HepG2 (cell line): ENCODE results near the gene TFRC. TPM values are rescaled to one million over a fixed set of nuclear protein-coding genes. Genes with fewer than 3 reads are reported as not detected.
"Not testable (repeated sequence)": the region's sequence is repeated elsewhere in the genome, so short reads cannot be mapped to it uniquely, and the experiment has no call there.

Experiments used
- ATAC-seq: fragments of 200-7000 bp; cut with Tn5 transposase; 3 replicates; pipeline ENCODE4 v1.9.1; 2020; ENCODE audit warnings: mild to moderate bottlenecking, moderate library complexity
- BruUV-seq: library from RNA; stranded (reverse); fragments of 400-500 nt; replicated peaks from 2 replicates; lab custom pipeline; 2021; lab: Mats Ljungman, UMichigan
- CTCF ChIA-PET: fragments of 300-600 bp; formaldehyde crosslinking; extraction: SDS; loops from one replicate; lab custom pipeline; 2021; ENCODE audit warnings: low total read pairs, inconsistent platforms, low intra/inter-chr PET ratio; lab: Yijun Ruan, JAX
- POLR2A ChIA-PET: fragments of 350-600 bp; sonication (Branson Sonifier 250); formaldehyde crosslinking; loops from one replicate; lab custom pipeline; 2020; ENCODE audit warnings: antibody characterized with exemption, inconsistent platforms; lab: Yijun Ruan, JAX
- DNase-seq: peaks from one replicate; pipeline ENCODE4 v3.0.0-alpha.2; 2015; ENCODE audit warnings: low spot score
- FAIRE-seq: peaks from 3 replicates; lab custom pipeline; 2011; peaks lifted over from hg19 to GRCh38; lab: Jason Lieb, UNC
- H2AFZ ChIP-seq: one replicate; pipeline ENCODE4 v1.6.1; 2011; ENCODE audit warnings: low read length, inconsistent platforms
- H3K27ac ChIP-seq: fragments of 300-600 bp; 3 replicates; pipeline ENCODE4 v1.8.0; 2011; ENCODE audit warnings: mixed run types, mild to moderate bottlenecking, mixed read lengths, low read length, inconsistent platforms; ENCODE audit not compliant: insufficient read depth; ENCODE audit errors: extremely low read length
- H3K27me3 ChIP-seq, 2 experiments: fragments of 200-600 bp in 1 of 2; 2 replicates in 1 of 2; 3 replicates in 1 of 2; pipeline versions ENCODE4 v1.6.0 to v1.8.0; 2011; ENCODE audit warnings: low read length in 2 of 2, mild to moderate bottlenecking in 2 of 2, moderate library complexity in 2 of 2, inconsistent platforms in 1 of 2; ENCODE audit not compliant: insufficient read depth in 2 of 2, control insufficient read depth in 1 of 2
- H3K36me3 ChIP-seq, 2 experiments: fragments of 200-600 bp in 1 of 2; replicated peaks in 1 of 2; 2 replicates in 1 of 2; 3 replicates in 1 of 2; pipeline versions ENCODE4 v1.5.1 to v1.8.0; 2011; ENCODE audit warnings: low read length in 2 of 2, inconsistent platforms in 1 of 2; ENCODE audit not compliant: insufficient read depth in 2 of 2, control insufficient read depth in 1 of 2
- H3K4me1 ChIP-seq: 2 replicates; pipeline ENCODE4 v1.5.1; 2012; ENCODE audit warnings: low read length, inconsistent platforms; ENCODE audit not compliant: insufficient read depth
- H3K4me2 ChIP-seq: 2 replicates; pipeline ENCODE4 v1.6.0; 2011; ENCODE audit warnings: low read depth, low read length, inconsistent platforms
- H3K4me3 ChIP-seq, 3 experiments: fragments of 200-600 bp in 1 of 3; sonication (generic), shearing (Covaris generic) in 1 of 3; replicated peaks in 1 of 3; 2 replicates each; pipeline ENCODE4 v1.5.1; 2011 to 2016; ENCODE audit warnings: low read length in 3 of 3, inconsistent platforms in 2 of 3, low read depth in 2 of 3, mild to moderate bottlenecking in 2 of 3, control low read depth in 1 of 3, mixed read lengths in 1 of 3; ENCODE audit not compliant: insufficient read depth in 1 of 3
- H3K79me2 ChIP-seq: one replicate; pipeline ENCODE4 v1.6.1; 2011; ENCODE audit warnings: low read length, inconsistent platforms; ENCODE audit not compliant: insufficient read depth
- H3K9ac ChIP-seq: 2 replicates; pipeline ENCODE4 v1.6.0; 2011; ENCODE audit warnings: mild to moderate bottlenecking, low read depth, low read length, inconsistent platforms; ENCODE audit not compliant: insufficient read depth
- H3K9me3 ChIP-seq: 2 replicates; pipeline ENCODE4 v1.5.1; 2012; ENCODE audit warnings: mild to moderate bottlenecking, low read length
- H4K20me1 ChIP-seq: 2 replicates; pipeline ENCODE4 v1.6.0; 2011; ENCODE audit warnings: inconsistent platforms, mild to moderate bottlenecking, low read length, moderate library complexity; ENCODE audit not compliant: insufficient read depth
- BCL6 ChIP-seq: IDR thresholded peaks from 2 replicates; pipeline ENCODE4 v1.6.1; 2016; ENCODE audit warnings: missing genetic modification reagents, missing compliant biosample characterization
- DR1 ChIP-seq: sonication (generic); formaldehyde crosslinking; IDR thresholded peaks from 2 replicates; pipeline ENCODE4 v1.8.0; 2021; ENCODE audit warnings: mild to moderate bottlenecking, missing genetic modification reagents, inconsistent platforms
- GMEB2 ChIP-seq: IDR thresholded peaks from 2 replicates; pipeline ENCODE4 v1.6.1; 2016; ENCODE audit warnings: missing biosample characterization, missing genetic modification reagents, low read depth
- POLR2A ChIP-seq, 2 experiments: IDR thresholded peaks; 2 replicates each; pipeline ENCODE4 v1.6.1; 2011; ENCODE audit warnings: low read depth in 2 of 2, low read length in 2 of 2, mild to moderate bottlenecking in 1 of 2, moderate library complexity in 1 of 2; ENCODE audit not compliant: insufficient read depth in 1 of 2
- RBAK ChIP-seq: sonication (generic); formaldehyde crosslinking; IDR thresholded peaks from 2 replicates; pipeline ENCODE4 v1.5.1; 2020; ENCODE audit warnings: mild to moderate bottlenecking, missing genetic modification reagents
- ZFAT ChIP-seq: sonication (generic); formaldehyde crosslinking; conservative IDR thresholded peaks from 2 replicates; pipeline ENCODE4 v1.8.1; 2023; ENCODE audit warnings: missing genetic modification reagents, inconsistent platforms
- ZNF317 ChIP-seq: sonication (generic); formaldehyde crosslinking; IDR thresholded peaks from 2 replicates; pipeline ENCODE4 v1.5.0; 2020; ENCODE audit warnings: mild to moderate bottlenecking, missing genetic modification reagents
- ZSCAN20 ChIP-seq: sonication (generic); formaldehyde crosslinking; IDR thresholded peaks from 2 replicates; pipeline ENCODE4 v1.4.0; 2020; ENCODE audit warnings: missing genetic modification reagents, mild to moderate bottlenecking, borderline replicate concordance
- WGBS: methylation state at CpG from one replicate; pipeline ENCODE4 v1.1.6; 2017; ENCODE audit warnings: low lambda C conversion rate; 5-methylcytosine and 5-hydroxymethylcytosine counted together
- in situ Hi-C: cut with HindIII; loops from 2 replicates; pipeline ENCODE4 v1.10.0; 2017; ENCODE audit warnings: low pct_unique_long_range_greater_than_20kb; ENCODE audit not compliant: extremely low pct_ligation_motif_present
- intact Hi-C: fragments of 100-400 bp; cut with micrococcal nuclease; formaldehyde crosslinking; loops from one replicate; pipeline ENCODE4 v1.10.0; 2022; ENCODE audit not compliant: unreplicated experiment
- polyA plus RNA-seq, 8 experiments: library from polyadenylated mRNA; depleted of rRNA in 3 of 8; stranded (reverse) in 7 of 8; unstranded in 1 of 8; fragments of >200 nt; fragmentation: Illumina TruSeq in 4 of 8; extraction: Trizol in 4 of 8; gene quantifications; 2 replicates each; pipeline versions ENCODE4 v1.2.1 to v1.2.3, GENCODE V29; 2011 to 2016; ENCODE audit warnings: low read depth in 4 of 8, missing spikeins in 1 of 8, mixed read lengths in 1 of 8; ENCODE audit not compliant: insufficient read depth in 1 of 8
- small RNA-seq, 3 experiments: library from RNA; depleted of rRNA; stranded (forward); fragments of <200 nt; gene quantifications; one replicate each; pipeline ENCODE3, GENCODE V24; 2012; ENCODE audit warnings: low read depth in 2 of 3, low replicate concordance in 1 of 3; ENCODE audit not compliant: insufficient read length in 3 of 3, insufficient read depth in 2 of 3
- total RNA-seq, 5 experiments: library from RNA; depleted of rRNA; stranded (reverse); fragments of >200 nt; fragmentation: Illumina TruSeq; extraction: Trizol; gene quantifications; 2 replicates each; pipeline ENCODE4 v1.2.3, GENCODE V29; 2016; ENCODE audit warnings: low read depth in 1 of 5

TFRC gene
- total and polyA plus RNA-seq, 2 of the 13 experiments (the other 11 are each of a cell fraction or from before 2014, with no cell fraction given): 188 to 274 TPM

GRCh38 chr3:196000360-196000950 lies 81.4 kb downstream of the TFRC start:
- ATAC-seq, H3K4me3 ChIP-seq, DNase-seq, H3K79me2 ChIP-seq, H3K36me3 ChIP-seq, BruUV-seq, in situ Hi-C loops, POLR2A ChIA-PET, H3K27ac ChIP-seq, H4K20me1 ChIP-seq, CTCF ChIA-PET, H3K9me3 ChIP-seq, H2AFZ ChIP-seq, H3K9ac ChIP-seq, H3K4me2 ChIP-seq, H3K4me1 ChIP-seq, FAIRE-seq, intact Hi-C loops: not testable (repeated sequence)
- H3K27me3 ChIP-seq: peaks cover 5 to 45% of the 10 kb centered on the region in 2 experiments; a peak in 3 of 5 replicates
- 15% methylated on average over 3 of the region's 15 CpGs for WGBS

GRCh38 chr3:195999896-196000295 lies 82.0 kb downstream of the TFRC start:
- Histone ChIP-seq H3K79me2 (no peaks in the 10 kb centered on the region), H2AFZ (no peak overlapping the region), H3K9ac (no peak overlapping the region), H3K4me2 (no peak overlapping the region), H3K27ac (no peak overlapping the region), H3K9me3 (no peaks in the 10 kb centered on the region), H4K20me1 (no peaks in the 10 kb centered on the region), H3K36me3 (no peaks in the 10 kb centered on the region), H3K27me3 (peaks cover 5 to 44% of the 10 kb centered on the region in 2 experiments; a peak in 3 of 5 replicates), H3K4me1 (no peaks in the 10 kb centered on the region), H3K4me3 (no peak overlapping the region)
- no peak for FAIRE-seq
- TF ChIP-seq DR1 (CRISPR knock-in tag) (no peak), ZSCAN20 (no peak), GMEB2 (CRISPR knock-in tag) (no peak), ZFAT (CRISPR knock-in tag) (no peak), ZNF317 (CRISPR knock-in tag) (no peak), RBAK (CRISPR knock-in tag) (no peak), POLR2A (IDR thresholded peaks at IDR 0.05; ENCODE audit: insufficient read depth in 1 of 2, low read depth in 2 of 2, low read length in 2 of 2) (no peak), BCL6 (CRISPR knock-in tag) (no peak)
- no TSS peak for BruUV-seq
- in situ Hi-C loops (no loop called here), intact Hi-C loops (no loop called here)
- WGBS: no CpG with 5 or more reads among the region's 8 CpGs
- no peak for DNase-seq
- no peak for ATAC-seq
- CTCF ChIA-PET: no interaction called here
- POLR2A ChIA-PET: no interaction called here

Small RNAs within 50 kb of the gene (small RNA-seq; reads per million reads assigned to genes)
- 0 reads per million in 3 experiments for gene RNU7-18P

Other genes with a start within 250 kb of the TFRC start
- 3.5 and 5.8 TPM in 2 replicates for gene TNK2, start 173.5 kb downstream of the TFRC start, total RNA-seq (2016; rRNA removed; fragmentation: Illumina TruSeq; extraction: Trizol)
- gene TNK2, start 173.5 kb downstream of the TFRC start, polyA plus RNA-seq (2011; rRNA removed): 4.6 and 7.5 TPM in 2 replicates
- 0.22 TPM in 1 of 2 replicates, not detected in the other for gene ZDHHC19, start 129.3 kb upstream of the TFRC start, total RNA-seq (2016; rRNA removed; fragmentation: Illumina TruSeq; extraction: Trizol)
- 0.53 and 0.97 TPM in 2 replicates for gene ZDHHC19, start 129.3 kb upstream of the TFRC start, polyA plus RNA-seq (2011; rRNA removed)
- 3.8 and 4.3 TPM in 2 replicates for gene SLC51A, start 134.4 kb upstream of the TFRC start, total RNA-seq (2016; rRNA removed; fragmentation: Illumina TruSeq; extraction: Trizol)
- gene SLC51A, start 134.4 kb upstream of the TFRC start, polyA plus RNA-seq (2011; rRNA removed): 48.8 and 96.4 TPM in 2 replicates
- gene PCYT1A, start 205.6 kb upstream of the TFRC start, total RNA-seq (2016; rRNA removed; fragmentation: Illumina TruSeq; extraction: Trizol): 45.3 and 53.2 TPM in 2 replicates
- gene PCYT1A, start 205.6 kb upstream of the TFRC start, polyA plus RNA-seq (2011; rRNA removed): 26.4 and 28.5 TPM in 2 replicates
- 7.0 and 11.2 TPM in 2 replicates for gene DYNLT2B, start 236.2 kb upstream of the TFRC start, total RNA-seq (2016; rRNA removed; fragmentation: Illumina TruSeq; extraction: Trizol)
- gene DYNLT2B, start 236.2 kb upstream of the TFRC start, polyA plus RNA-seq (2011; rRNA removed): 4.0 and 4.3 TPM in 2 replicates